Lower lobe of right lung (tissue), 2 donors: ENCODE results near the gene SUPT6H. TPM values are rescaled to one million over a fixed set of nuclear protein-coding genes. Genes with fewer than 3 reads are reported as not detected.

Experiments used
- ATAC-seq, 2 donors: fragments of 200-7000 bp; cut with Tn5 transposase; one replicate each; pipeline ENCODE4 v1.9.1; 2020 to 2022; ENCODE audit warnings: mild to moderate bottlenecking in 2 of 2, moderate library complexity in 2 of 2
- DNase-seq: peaks from one replicate; pipeline ENCODE4 v3.0.0-alpha.2; 2020
- H3K27ac ChIP-seq: fragments of 200-600 bp; one replicate; pipeline ENCODE4 v1.8.0; 2022
- H3K27me3 ChIP-seq: fragments of 200-600 bp; one replicate; pipeline ENCODE4 v1.8.0; 2022; ENCODE audit warnings: low read depth
- H3K36me3 ChIP-seq: fragments of 200-600 bp; one replicate; pipeline ENCODE4 v1.8.0; 2022; ENCODE audit warnings: mild to moderate bottlenecking
- H3K4me1 ChIP-seq: fragments of 200-600 bp; one replicate; pipeline ENCODE4 v1.8.0; 2022
- H3K4me3 ChIP-seq: fragments of 200-600 bp; one replicate; pipeline ENCODE4 v1.8.0; 2022; ENCODE audit warnings: mild to moderate bottlenecking
- H3K9me3 ChIP-seq: fragments of 200-600 bp; one replicate; pipeline ENCODE4 v1.8.0; 2022
- CTCF ChIP-seq: fragments of 200-600 bp; IDR thresholded peaks from one replicate; pipeline ENCODE4 v1.8.0; 2022; ENCODE audit warnings: antibody characterized with exemption, mild to moderate bottlenecking
- intact Hi-C: fragments of 100-400 bp; cut with DNase I; formaldehyde crosslinking; loops from one replicate; pipeline ENCODE4 v1.11.0; 2022
- total RNA-seq: library from RNA; stranded (reverse); fragmentation: NEBNext Ultra II Directional; extraction: Animal tissue kit (Norgen Biotek cat#: 25700); gene quantifications from one replicate; pipeline ENCODE4 v1.2.1, GENCODE V29; 2021
- donor health status: DM: no; HTN: yes; CAD: no; lungs with severe emphysema.

Gene SUPT6H
- total RNA-seq, 1 donor from 2014 or later, result 60.3 TPM

DNA sequence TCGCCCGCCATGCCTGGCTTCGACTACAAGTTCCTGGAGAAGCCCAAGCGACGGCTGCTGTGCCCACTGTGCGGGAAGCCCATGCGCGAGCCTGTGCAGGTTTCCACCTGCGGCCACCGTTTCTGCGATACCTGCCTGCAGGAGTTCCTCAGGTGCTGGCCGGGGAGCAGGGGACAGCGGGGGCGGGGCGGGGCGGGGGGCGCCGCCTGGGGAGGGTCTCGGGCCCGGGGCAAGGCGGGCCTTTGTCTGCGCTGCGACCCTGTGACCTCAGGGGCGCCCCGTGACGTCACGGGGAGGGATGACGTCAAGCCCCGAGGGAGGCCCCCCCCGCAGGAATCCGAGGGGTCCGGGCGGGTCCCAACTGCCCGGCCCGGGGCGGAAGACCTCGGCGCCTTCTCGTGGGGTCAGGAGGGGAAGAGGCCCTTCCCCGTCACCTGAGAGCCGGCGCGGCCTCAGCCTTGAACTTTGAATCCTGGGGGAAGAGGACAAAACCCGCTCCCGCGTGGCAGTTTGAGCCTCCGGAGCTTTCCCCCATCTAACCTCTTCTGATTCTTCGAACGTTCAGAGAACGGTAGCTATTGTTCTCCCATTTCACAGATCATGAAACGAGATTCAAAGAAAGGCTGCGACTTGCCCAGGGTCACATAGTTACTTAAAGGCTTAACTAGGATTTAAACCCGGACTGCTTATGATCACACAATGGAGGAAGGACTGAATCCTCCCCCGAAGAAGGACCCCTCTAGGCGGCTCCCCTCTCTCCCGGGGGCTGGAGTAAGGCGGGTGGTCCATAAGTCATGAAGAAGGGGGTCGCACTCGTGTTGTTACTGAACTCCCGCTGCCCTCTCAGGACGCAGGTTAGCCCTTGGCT, 82.3 kb downstream of the SUPT6H start:
- H3K9me3 ChIP-seq, result no peaks in the 10 kb centered on the region
- TF ChIP-seq CTCF, result no peak
- peak; percentile 13 to 15 for ATAC-seq
- intact Hi-C loops, result no loop called here
- DNase-seq, result peak; percentile 72
- no peaks in the 10 kb centered on the region for H3K27me3 ChIP-seq
- H3K36me3 ChIP-seq, result peaks cover 25% of the 10 kb centered on the region
- peak overlapping the region; percentile 94 for H3K27ac ChIP-seq
- peak overlapping the region; percentile 74 for H3K4me3 ChIP-seq
- H3K4me1 ChIP-seq, result peaks cover 73% of the 10 kb centered on the region

DNA sequence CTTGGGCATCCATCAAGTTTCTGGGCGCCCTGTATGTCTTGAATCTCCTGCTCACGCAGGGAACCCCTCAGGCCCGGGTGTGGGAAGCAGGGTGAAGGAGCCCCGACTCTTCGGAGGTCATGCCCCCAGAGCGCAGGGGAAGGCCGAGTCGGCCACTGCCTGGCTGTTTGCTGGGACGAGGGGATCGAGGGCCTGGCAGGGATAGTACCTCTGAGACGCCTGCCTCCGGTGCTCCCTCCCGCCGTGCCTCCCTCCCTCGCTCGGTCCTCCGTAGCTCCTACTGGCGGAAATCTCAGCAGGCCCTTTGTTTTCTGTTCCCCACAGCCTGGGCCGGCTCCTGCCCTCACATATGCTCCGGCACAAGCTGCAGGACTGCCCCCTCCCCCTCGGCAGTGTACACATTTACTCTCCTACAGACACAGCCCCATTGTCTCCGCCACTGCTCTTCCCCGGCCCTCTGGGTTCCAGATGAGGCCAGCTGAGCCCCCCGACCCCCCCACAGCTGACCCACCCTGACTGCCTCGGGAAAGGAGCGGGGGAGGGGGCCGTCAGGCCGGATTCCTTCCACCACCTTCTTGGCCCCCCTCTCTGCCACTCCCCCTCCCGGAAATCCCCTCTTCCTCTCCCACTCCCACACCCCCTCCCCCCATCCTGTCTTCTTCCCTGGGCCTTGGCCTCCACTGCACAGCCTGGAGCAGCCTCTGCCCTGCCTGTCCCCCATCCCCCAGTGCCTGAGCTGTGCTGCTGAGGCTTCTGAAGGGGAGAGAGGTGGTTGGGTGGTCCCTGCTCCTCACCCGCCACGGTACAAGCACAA, 83.2 kb downstream of the SUPT6H start:
- Histone ChIP-seq H3K27me3 (no peaks in the 10 kb centered on the region), H3K9me3 (no peaks in the 10 kb centered on the region), H3K4me3 (peak overlapping the region; percentile 74), H3K4me1 (peaks cover 81% of the 10 kb centered on the region), H3K27ac (peak overlapping the region; percentile 94), H3K36me3 (peaks cover 31% of the 10 kb centered on the region)
- ATAC-seq (peak in 1 of 2 donors; percentile 0), DNase-seq (peak; percentile 65)
- intact Hi-C loops, result no loop called here
- TF ChIP-seq CTCF, result no peak

GRCh38 chr17:28745786-28746411, 83.9 kb downstream of the SUPT6H start:
- ATAC-seq, result peak; percentile 0 to 27
- H3K4me3 ChIP-seq, result peak overlapping the region; percentile 74
- H3K4me1 ChIP-seq, result peaks cover 85% of the 10 kb centered on the region
- H3K9me3 ChIP-seq, result no peaks in the 10 kb centered on the region
- peak; percentile 62 for DNase-seq
- intact Hi-C loops, result no loop called here
- TF ChIP-seq CTCF, result no peak
- no peaks in the 10 kb centered on the region for H3K27me3 ChIP-seq
- H3K27ac ChIP-seq, result peak overlapping the region; percentile 94
- H3K36me3 ChIP-seq, result peaks cover 37% of the 10 kb centered on the region

DNA sequence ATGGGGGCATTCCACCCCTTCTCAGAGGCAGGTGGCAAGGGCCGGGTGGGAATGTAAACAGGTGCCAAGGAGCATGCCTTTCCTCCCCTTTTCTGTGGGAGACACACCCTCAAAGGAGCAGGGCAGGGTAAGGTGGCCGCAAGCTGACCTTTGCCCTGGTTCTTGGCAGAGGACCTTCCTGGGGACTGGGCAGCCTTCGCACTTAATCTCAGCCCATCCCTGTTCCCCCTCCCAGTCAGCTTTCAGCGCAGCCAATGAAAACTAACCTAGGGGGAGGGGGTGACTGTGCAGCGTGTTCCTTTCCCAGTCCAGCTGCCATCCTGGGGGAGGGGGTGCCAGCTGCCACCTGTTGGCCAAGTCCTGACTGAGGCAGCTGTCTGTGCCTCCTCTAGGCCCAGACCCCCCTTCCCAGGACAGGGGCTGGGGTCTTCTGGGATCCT, 84.6 kb downstream of the SUPT6H start:
- DNase-seq (peak; percentile 83), ATAC-seq (peak; percentile 44 to 53)
- no peak for TF ChIP-seq CTCF
- Histone ChIP-seq H3K27ac (peak overlapping the region; percentile 94), H3K9me3 (no peaks in the 10 kb centered on the region), H3K4me1 (peaks cover 83% of the 10 kb centered on the region), H3K27me3 (no peaks in the 10 kb centered on the region), H3K4me3 (peak overlapping the region; percentile 74), H3K36me3 (peaks cover 40% of the 10 kb centered on the region)
- intact Hi-C loops, result no loop called here

GRCh38 chr17:28747051-28747691, 85.2 kb downstream of the SUPT6H start:
- Histone ChIP-seq H3K27ac (peak overlapping the region; percentile 94), H3K27me3 (no peaks in the 10 kb centered on the region), H3K36me3 (peaks cover 43% of the 10 kb centered on the region), H3K9me3 (no peaks in the 10 kb centered on the region), H3K4me3 (peak overlapping the region; percentile 74), H3K4me1 (peaks cover 78% of the 10 kb centered on the region)
- no peak for TF ChIP-seq CTCF
- ATAC-seq, result peak; percentile 49 to 56
- DNase-seq, result peak; percentile 85
- intact Hi-C loops, result no loop called here
